ENCODE results near the gene RAB9A. TPM values are rescaled to one million over a fixed set of nuclear protein-coding genes. Genes with fewer than 3 reads are reported as not detected.

RAB9A gene
- total and polyA plus RNA-seq, 10 of the 15 experiments (the other 5 are each of a cell fraction or from before 2014, with no cell fraction given): 42.1 to 142 (median 49.9) TPM

GRCh38 chrX:13752646-13753045, 63.7 kb downstream of the RAB9A start:
- peak overlapping the region; percentile 77 for H3K4me2 ChIP-seq (ENCODE audit: control insufficient read depth, insufficient read depth)
- SMC1A ChIA-PET (ENCODE audit: uncharacterized antibody, unreplicated experiment): interaction anchor here (0.9 to 14.7 kb wide), 18 partner anchors 9 to 280 kb away, joined by 3 to 198 read pairs (median 6); partner anchors contain the start of genes GEMIN8, OFD1, RAB9A and TRAPPC2
- 35% methylated on average over 3 of the region's 3 CpGs for WGBS (ENCODE audit: insufficient coverage, insufficient replicate concordance, low lambda C conversion rate, missing lambda C conversion rate)
- no peak overlapping the region for H2AFZ ChIP-seq (ENCODE audit: control insufficient read depth, low read depth, low read length)
- intact Hi-C loops (cut with micrococcal nuclease; ENCODE audit: unreplicated experiment): loop anchor here (1.0 to 5.0 kb wide), 3 partner anchors 9 to 665 kb away; no protein-coding TSS in a partner anchor
- no TSS peak for BruUV-seq (replicated peaks)
- peaks cover 40% of the 10 kb centered on the region for H3K4me1 ChIP-seq (ENCODE audit: control insufficient read depth, insufficient read depth, low read length)
- DNase-seq (ENCODE audit: low read depth, low spot score) (no peak), ATAC-seq (peak; percentile 66), FAIRE-seq (peak; percentile 27)
- no peak overlapping the region for H3K9ac ChIP-seq (ENCODE audit: control insufficient read depth, insufficient read depth, low read length)
- H3K36me3 ChIP-seq (ENCODE audit: control insufficient read depth in 2 of 2, insufficient read depth in 2 of 2, low read length in 1 of 2): peaks cover 0 to 9% of the 10 kb centered on the region in 2 experiments; a peak in 3 of 4 replicates
- no peak overlapping the region; the same call in 1 of the 2 replicates for H3K4me3 ChIP-seq
- in situ Hi-C loops (cut with MboI): no loop called here
- peak overlapping the region; percentile 57 for H3K27ac ChIP-seq (ENCODE audit: control insufficient read depth, insufficient read depth)
- no peaks in the 10 kb centered on the region; the same call in none of the 2 replicates for H3K79me2 ChIP-seq (ENCODE audit: control insufficient read depth, insufficient read depth, low read length)
- RAD21 ChIA-PET (ENCODE audit: unreplicated experiment): interaction anchor here (0.9 to 15.7 kb wide), 18 partner anchors 9 to 279 kb away, joined by 3 to 175 read pairs (median 6); partner anchors contain the start of genes GEMIN8, OFD1 and TRAPPC2
- POLR2A ChIA-PET: interaction anchor here (0.6 to 2.5 kb wide), 11 partner anchors 10 to 954 kb away, joined by 3 to 12 read pairs (median 4); partner anchors contain the start of genes OFD1 and TRAPPC2
- no peaks in the 10 kb centered on the region for H3K27me3 ChIP-seq (replicated peaks in 1 of 2; ENCODE audit: control insufficient read depth in 2 of 2, insufficient read depth in 2 of 2, low read length in 1 of 2)
- no peaks in the 10 kb centered on the region for H3K9me3 ChIP-seq (replicated peaks; ENCODE audit: control insufficient read depth, insufficient read depth, low read length)
- no peaks in the 10 kb centered on the region for H4K20me1 ChIP-seq (ENCODE audit: control insufficient read depth, insufficient read depth)
- CTCF ChIA-PET: interaction anchor here (0.8 to 11.5 kb wide), 16 partner anchors 9 to 287 kb away, joined by 3 to 113 read pairs (median 4); partner anchors contain the start of genes OFD1 and TRAPPC2
- TF ChIP-seq SPI1 (IDR thresholded peaks at IDR 0.05; ENCODE audit: borderline replicate concordance, insufficient read depth, low read depth, low read length) (peak; percentile 95), ZNF24 (IDR thresholded peaks at IDR 0.05) (peak; percentile 40; the same call in 1 of the 2 replicates), MYB (IDR thresholded peaks at IDR 0.05; ENCODE audit: borderline replicate concordance, low read depth, low read length) (no peak), MXI1 (IDR thresholded peaks at IDR 0.05; ENCODE audit: low read depth, low read length) (no peak), ZNF622 (IDR thresholded peaks at IDR 0.05) (no peak), MEF2B (IDR thresholded peaks at IDR 0.05; ENCODE audit: partially characterized antibody, poor library complexity, severe bottlenecking) (peak; percentile 59), NFIC (IDR thresholded peaks at IDR 0.05; ENCODE audit: low read depth, low read length) (peak; percentile 88), RUNX3 (IDR thresholded peaks at IDR 0.05; ENCODE audit: low read length) (peak; percentile 79), PAX5 (IDR thresholded peaks at IDR 0.05; ENCODE audit: borderline replicate concordance, low read depth, low read length) (peak; percentile 77), SP1 (IDR thresholded peaks at IDR 0.05; ENCODE audit: low read depth, low read length) (peak; percentile 48), TBL1XR1 (IDR thresholded peaks at IDR 0.05; ENCODE audit: low read depth, low read length) (peak; percentile 31; the same call in 1 of the 2 replicates), JUNB (IDR thresholded peaks at IDR 0.05) (peak; percentile 68), ZNF687 (IDR thresholded peaks at IDR 0.05) (no peak), ZBTB40 (IDR thresholded peaks at IDR 0.05; ENCODE audit: borderline replicate concordance) (no peak), MEF2A (IDR thresholded peaks at IDR 0.05; ENCODE audit: insufficient read depth, low read depth, low read length) (peak; percentile 73; the same call in 1 of the 2 replicates), CEBPB (IDR thresholded peaks at IDR 0.05; ENCODE audit: borderline replicate concordance in 1 of 2, low read depth in 2 of 2, low read length in 2 of 2) (no peak), BCL11A (IDR thresholded peaks at IDR 0.05; ENCODE audit: low read depth, low read length) (peak; percentile 91)
